ENCODE measurements around the gene PAK6. TPM values are rescaled to one million over a fixed set of nuclear protein-coding genes. Genes with fewer than 3 reads are reported as not detected.

Gene PAK6
- total RNA-seq, 1 donor from 2014 or later = 9.4 TPM

DNA sequence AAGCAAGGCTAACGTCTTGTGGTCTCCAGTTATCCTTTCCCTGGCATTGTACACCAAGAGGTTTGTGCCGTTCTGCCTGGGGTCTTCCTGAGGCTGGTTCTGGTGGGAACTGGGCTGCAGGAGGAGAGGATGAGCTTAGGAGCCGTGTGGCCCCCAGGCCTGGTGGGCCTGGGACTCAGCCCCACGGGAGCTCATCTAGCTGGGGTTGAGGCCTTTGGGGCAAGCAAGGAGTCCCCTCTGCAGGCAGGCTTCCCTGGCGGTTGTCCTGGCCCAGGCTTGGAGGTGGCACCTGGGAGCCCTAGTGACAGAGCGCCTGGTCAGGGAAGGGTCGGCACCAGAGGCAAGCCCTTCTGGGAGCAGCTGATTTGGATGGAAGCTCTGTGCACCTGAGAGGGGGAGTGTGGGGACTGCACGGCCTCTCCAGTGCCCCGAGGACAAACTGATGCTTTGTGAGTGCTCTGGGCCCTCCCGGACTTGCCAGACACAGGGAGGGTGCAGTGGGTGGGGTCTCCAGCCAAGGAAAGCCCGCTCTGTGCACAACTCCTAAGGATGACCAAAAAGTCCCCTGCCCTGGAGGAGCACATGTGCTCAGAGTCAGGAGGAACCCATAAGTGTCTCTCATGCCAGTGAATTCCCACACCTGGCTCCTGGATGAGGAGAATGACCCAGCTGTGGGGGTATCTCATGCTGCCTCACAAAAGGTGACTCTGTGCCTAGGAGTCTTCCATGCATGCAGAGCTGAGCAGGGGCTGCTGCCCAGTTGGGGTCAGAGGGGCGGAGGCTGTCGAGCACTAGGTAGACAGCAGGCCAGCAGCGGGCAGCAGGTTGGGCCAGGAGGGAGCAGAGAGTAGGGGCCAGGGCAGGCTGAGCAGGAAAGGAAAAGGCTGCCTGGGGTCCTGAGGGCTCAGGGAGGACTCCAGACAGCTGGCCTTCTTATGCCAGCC lies 2.7 kb downstream of the PAK6 start:
- DNase-seq (ENCODE audit: low spot score) = no peak

DNA sequence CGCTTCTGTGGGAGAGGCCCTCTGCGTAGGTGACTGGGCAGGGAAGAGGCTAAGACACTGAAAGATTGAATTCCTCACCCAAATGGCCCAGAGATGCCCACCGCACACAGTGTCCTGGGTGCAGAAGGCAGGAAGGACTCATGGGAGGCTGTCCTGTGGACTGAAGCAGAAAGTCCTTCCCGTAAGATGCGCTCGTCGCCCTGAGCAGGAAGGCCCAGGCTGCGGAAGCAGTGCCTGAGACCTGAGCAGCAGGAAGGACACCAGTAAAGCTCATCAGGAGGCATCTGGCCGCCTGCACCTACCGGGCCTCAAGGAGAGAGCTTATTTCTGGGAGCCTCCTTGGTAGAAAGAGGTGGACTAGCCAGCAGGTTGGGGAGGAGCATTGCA lies 3.3 kb downstream of the PAK6 start:
- DNase-seq (ENCODE audit: low spot score) = no peak

GRCh38 chr15:40242601-40243000 lies 3.7 kb downstream of the PAK6 start:
- no peak for DNase-seq (ENCODE audit: low spot score)

DNA sequence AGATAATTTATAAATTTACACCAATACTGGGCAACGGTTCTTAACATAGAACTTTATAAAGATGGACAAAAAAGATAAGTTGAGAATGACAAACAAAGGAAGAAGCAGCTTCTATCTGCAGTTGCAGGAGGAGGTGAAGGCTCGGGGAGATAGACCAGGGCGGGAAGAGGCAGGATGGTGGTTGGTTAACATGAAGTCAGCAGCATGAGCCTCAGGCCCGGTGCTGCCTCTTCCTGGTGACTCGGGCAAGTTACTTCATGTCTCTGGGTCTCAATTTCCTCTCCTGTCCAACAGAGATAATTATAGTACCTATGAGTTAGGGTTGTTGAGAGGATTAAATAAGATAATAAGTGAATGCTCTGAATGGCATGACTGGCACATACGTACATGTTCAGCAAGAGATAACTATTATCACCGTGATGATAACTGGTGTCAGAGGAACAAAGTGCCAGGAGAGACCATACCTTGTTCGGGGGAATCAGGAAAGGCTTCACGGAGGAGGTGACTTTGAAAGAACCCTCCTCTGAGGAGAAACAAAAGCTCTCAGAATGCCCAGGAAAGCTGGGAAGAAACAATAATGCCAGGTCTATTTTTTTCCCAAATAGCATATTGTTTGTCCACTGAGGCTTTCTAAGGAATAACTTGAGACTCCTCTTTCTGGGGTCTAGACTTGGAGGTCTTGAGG lies 4.4 kb downstream of the PAK6 start:
- DNase-seq (ENCODE audit: low spot score) = no peak

- peak; percentile 73 for DNase-seq (ENCODE audit: low spot score)
Measured at GRCh38 chr15:40244961-40245523, 6.2 kb downstream of the PAK6 start.

DNA sequence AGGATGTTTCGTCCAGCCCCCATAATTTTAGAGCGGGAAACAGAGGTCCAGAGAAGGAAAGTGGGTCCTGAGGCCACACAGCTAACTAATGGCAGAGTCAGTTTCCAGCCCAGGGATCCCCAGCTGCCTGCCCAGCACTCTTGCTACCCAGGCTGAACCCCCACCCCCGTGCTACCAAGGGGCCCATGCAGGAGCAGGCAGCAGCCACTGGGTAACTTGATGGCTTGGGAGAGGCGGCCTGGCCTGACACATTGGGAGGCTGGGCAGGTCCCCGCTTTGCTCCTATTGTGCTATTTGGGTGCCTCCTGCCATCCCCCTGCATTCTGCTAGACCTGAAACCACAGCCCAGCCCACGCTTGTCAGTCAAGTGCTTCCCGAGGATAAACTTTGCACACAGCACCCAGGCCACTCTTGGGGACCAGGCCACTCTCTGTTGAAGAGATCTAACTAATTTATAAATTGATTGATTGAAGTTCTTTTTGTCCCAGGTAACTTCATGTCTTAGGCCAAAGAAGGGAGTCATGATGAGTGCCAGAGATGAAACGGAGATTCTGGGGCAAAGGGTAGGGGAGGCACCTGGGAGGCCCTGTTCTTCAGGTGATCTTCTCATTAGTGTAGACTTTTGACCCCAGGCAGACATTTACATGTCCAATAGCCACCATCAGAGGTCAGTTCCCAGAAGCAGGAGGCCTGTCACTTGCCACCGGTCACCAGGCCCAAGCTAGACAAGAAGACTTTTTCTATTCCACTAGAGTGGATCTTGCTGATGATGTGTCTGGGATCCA lies 7.0 kb downstream of the PAK6 start:
- DNase-seq (ENCODE audit: low spot score) = no peak

- no peak for DNase-seq (ENCODE audit: low spot score)
Measured at GRCh38 chr15:40246496-40247280, 7.8 kb downstream of the PAK6 start.

DNA sequence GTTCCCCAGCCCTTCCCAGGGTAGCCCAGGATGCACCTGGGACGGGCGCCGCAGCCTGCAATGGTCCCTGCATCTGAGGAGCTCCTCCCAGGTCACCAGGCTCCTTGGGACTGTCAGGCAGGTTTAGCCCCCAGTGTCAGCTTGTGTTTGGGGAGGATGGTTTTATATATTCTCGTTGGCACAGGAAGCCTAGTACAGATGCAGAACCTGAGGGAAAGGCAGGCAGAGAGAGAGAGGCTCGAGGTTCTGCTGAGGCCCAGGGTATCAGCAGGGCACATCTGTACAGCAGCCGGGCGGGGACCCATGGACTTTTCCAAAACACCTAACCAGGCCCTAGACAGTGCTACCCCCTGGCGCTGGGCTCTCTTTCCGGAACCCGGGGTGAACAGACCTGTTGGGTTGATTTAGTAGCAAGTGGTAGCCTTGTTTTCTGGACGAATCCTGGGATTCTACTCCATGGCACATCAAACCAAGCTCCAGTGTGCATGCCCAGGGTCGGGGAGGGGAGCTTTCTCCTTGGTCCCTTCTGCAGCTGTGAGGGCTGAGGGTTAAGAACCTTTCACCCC lies 8.6 kb downstream of the PAK6 start:
- DNase-seq (ENCODE audit: low spot score) = no peak

DNA sequence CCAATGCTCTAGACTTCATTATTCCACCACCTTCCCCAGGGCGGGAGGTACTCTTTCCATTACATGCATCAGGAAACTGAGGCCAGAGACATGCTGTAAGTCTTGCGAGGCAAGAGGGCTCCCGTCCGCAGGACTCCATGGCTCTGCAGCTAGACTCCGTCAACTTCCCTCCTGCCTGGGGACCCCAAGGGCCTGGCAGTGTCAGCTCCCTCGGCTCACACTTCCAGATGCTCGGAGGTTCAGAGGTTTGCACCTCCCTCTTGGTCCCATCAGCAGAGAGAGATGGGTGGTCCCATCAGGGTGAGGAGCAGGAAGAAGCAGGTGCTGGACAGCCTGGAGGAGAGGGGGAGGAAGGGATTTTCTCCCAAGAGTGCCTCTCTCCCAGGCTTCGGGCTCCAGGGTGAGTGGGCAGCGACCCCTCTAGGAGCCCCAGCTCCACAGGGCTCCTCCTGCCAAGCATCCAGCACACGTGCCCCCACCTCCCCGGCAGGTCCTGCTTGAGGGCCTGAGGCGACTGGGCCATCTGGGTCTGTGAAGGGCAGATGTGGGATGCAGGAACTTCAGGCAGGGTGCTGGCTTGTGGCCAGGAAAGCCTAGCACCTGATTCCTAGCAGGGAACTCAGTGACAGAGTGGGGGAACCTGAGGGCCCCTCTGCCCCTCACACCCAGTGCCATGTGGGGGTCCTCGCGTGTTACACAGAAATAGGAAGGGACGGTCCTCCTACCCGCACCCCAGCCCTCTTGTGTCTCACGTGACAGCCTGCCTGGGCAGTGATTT lies 9.3 kb downstream of the PAK6 start:
- no peak for DNase-seq (ENCODE audit: low spot score)

- DNase-seq (ENCODE audit: low spot score) = no peak
Measured at GRCh38 chr15:40249477-40250303, 10.8 kb downstream of the PAK6 start.

GRCh38 chr15:40250304-40250656 lies 11.4 kb downstream of the PAK6 start:
- DNase-seq (ENCODE audit: low spot score) = no peak

DNA sequence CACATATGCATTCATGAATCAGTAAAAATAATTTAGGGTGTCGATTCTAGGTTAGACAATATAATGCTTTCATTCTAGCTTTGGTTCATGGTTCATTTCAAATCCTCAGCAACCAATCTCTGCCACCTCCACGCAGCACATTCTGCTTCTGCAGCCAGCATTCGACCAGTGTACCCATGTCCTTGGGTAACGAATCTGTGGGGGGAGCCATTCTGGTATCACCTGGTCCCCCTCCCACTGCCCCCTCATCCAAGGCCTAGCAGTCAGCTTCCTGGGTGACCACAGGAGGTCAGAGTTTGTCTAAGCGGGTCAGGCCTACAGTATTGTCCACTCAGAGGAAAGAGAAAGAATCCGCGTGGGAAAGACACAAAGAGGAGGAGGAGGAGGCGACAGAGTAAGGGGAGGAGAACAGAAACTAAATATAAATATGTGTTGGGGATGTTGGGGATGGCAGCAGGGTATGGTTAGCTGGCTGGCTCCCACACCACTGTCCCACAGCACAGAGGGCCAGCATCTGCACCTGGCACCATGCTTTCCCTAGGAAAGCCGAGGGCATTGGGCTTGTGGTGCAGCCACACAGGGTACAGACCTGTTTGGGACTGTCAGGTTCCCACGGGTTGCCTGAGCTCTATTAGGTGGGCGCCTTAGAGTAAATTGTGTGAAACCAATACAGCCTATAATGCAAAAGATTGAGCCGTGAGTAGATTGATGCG lies 12.1 kb downstream of the PAK6 start:
- DNase-seq (ENCODE audit: low spot score) = no peak

DNA sequence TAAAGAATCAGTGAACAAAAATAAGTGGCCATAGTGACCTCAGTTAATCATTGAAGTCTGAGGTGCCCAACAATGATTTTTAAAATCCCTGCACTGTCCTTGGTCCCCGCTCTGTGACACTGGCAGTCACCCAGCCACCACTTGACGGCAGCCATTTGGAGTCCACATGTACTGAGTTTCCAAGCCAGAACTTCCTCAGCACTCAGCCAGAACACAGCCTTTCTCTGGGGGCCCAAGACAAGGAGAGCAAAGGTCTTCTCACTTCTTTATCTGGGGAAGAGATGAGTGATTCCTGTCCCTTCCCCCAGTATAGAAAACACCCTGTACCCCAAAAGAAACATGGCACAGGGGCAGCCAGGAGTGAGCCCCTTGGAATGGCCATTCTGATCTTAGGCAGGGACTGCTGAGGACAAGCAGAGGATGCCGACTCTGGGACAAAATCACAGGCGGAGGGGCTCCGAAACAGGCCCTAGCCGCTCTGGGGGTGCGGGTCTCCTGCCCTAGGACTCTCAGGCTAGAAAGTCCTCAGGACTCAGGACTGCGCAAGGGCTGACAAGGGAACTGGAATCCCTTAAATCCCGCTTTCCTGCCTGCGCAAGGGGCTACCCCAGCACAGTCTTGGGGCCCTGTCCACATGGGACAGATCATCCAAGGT lies 12.8 kb downstream of the PAK6 start:
- no peak for DNase-seq (ENCODE audit: low spot score)

DNA sequence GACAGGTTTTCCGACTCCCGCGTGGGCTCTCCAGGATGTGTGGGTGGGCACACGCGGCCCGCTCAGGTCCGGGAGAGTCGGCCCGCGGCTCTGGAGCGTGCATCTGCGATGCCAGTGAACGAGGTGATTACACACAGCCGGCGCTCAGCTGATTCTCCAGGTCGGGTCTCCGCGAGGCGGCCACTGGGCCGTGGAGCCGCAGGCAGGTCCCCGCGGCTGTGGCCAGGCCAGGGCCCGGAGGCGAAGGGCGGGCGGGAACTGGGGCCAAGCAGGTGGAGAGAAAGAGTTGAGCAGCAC lies 13.2 kb downstream of the PAK6 start:
- DNase-seq (ENCODE audit: low spot score) = no peak

DNA sequence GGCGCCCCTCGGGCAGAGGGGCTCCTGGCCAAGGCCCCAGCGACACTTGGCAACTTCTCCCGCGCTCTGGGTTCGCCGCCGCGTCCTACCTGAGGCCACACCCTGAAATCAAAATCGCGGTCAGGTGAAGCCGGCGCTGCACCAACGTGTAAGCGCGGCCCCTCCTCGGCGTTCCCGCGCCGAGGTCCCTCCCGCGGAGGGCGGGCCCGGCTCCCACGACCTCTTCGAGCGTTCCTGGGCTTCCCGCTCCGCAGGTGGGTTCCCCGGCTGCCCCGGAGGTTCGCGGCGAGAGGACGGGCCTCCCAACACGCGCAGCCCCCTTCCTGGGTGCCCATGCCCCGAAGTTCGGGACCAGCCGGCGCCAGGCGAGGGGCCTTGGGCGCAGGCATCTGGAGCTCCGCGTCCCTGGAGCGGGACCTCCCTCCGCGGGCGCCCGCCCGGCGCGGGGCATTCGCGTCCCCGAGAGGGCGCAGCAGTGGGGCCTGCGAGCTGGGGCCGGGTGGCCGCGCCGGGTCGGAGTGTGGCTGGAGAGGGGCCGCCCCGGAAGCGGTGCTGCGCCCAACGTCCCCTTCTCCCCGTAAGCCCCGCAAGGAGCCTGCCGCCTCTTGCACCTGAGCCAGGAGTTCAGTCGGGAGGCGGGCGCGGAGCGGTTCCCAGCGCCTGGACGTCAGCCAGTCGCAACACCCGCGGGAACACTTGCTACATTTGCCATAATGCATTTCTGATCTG lies 13.7 kb downstream of the PAK6 start:
- DNase-seq (ENCODE audit: low spot score) = no peak

DNA sequence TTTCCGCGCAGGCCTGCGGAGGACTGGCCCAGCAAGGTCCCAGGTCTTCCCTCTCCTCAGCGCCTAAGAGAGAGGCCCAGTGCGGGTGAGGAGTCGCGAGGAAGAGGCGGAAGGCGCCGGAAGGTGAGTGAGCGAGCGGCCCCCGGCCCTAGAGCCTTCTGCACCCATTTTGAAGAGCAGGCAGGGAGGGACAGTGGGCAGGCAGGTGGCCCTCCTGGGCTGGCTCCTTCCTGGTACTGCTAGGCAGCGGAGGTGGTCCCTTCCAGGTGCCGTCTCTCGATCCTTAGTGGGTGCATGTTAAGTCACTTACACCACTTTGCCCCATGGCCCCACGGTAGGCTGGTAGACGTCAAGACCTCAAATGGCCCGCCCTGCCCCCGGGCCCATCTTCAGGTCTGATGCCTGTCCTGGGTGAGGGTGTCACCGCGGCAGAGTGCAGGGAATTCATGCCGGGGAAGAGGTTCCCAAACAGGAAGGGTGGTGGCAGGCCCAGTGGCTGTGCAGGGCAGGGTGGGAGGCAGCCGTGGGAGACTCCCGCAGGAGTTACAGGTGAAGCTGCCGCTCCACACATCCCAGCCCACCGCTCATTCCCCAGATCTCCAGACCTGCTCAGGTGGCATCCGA lies 14.4 kb downstream of the PAK6 start:
- DNase-seq (ENCODE audit: low spot score) = no peak

- DNase-seq (ENCODE audit: low spot score) = no peak
Measured at GRCh38 chr15:40254452-40254851, 15.6 kb downstream of the PAK6 start.

All from umbilical cord (tissue), 2 donors.